Measurements from ENCODE around the gene TASP1.
"Not testable (repeated sequence)": the region's sequence is repeated elsewhere in the genome, so short reads cannot be mapped to it uniquely, and the experiment has no call there.

The TASP1 gene

DNA sequence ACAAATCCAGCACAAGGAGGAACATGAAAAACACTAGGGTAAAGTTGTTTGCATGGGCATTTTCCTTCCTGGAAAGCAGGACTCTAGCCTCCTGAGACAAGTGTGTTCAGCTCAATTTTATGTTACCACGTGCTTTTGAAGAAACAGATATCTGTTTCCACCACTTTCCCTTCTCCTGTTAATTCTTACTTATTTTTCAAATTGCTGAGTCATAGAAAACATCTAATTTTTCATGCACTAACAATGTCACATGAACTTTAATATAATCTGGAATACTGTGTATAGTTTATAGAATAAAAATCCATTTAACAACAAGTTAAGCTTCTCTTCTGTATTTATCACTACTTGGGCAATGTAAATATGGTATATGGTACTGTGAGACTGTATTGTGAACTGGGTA, 243.5 kb downstream of the TASP1 start:
- TF ChIP-seq, protein P1, sequence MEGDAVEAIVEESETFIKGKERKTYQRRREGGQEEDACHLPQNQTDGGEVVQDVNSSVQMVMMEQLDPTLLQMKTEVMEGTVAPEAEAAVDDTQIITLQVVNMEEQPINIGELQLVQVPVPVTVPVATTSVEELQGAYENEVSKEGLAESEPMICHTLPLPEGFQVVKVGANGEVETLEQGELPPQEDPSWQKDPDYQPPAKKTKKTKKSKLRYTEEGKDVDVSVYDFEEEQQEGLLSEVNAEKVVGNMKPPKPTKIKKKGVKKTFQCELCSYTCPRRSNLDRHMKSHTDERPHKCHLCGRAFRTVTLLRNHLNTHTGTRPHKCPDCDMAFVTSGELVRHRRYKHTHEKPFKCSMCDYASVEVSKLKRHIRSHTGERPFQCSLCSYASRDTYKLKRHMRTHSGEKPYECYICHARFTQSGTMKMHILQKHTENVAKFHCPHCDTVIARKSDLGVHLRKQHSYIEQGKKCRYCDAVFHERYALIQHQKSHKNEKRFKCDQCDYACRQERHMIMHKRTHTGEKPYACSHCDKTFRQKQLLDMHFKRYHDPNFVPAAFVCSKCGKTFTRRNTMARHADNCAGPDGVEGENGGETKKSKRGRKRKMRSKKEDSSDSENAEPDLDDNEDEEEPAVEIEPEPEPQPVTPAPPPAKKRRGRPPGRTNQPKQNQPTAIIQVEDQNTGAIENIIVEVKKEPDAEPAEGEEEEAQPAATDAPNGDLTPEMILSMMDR (conservative IDR thresholded peaks at IDR 0.05; ENCODE audit: low read depth, low read length), result no peak
- no peak overlapping the region for H3K4me3 ChIP-seq (ENCODE audit: low read length)
- DNase-seq (ENCODE audit: low read depth), result no peak

DNA sequence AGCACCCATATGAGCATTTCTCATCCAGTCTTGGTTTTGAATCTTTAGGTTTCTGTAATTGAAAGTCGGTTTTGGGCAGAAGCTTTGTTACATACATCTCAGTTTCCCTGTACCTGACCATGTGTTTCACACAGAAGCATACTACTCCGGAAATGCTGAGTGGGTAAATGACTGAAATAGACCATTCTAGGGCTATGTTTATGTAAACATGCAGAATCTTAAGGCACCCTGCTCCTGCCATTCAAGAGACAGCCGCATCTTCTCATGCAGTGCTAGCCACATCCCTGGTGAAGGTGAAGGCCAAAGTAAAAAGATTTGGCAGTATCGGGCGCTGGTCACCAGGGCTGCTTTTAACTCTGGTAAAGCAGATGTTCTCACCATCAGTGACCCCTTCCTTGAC, 246.3 kb downstream of the TASP1 start:
- no peak for DNase-seq (ENCODE audit: low read depth)
- no peak overlapping the region for H3K4me3 ChIP-seq (ENCODE audit: low read length)
- TF ChIP-seq, protein P1 (conservative IDR thresholded peaks at IDR 0.05; ENCODE audit: low read depth, low read length), result no peak

DNA sequence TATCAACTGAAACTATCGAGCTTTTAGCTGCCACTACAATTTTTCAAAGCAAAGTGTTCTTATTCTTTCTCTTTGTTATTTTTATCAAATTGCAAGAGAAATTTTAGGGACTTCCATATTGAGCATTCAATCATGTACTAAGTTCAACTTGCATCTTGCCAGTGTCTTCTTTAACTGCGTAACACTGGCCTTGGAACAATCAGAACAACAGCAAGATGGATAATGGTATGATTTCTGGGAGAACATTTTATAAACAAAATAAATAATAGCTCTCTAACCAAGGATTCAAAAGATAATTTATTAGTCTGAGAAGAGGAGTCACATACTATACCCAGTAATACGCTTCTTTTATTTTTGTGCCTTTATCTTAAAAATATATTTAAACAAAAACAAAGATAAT, 249.6 kb downstream of the TASP1 start:
- TF ChIP-seq, protein P1 (conservative IDR thresholded peaks at IDR 0.05; ENCODE audit: low read depth, low read length), result no peak
- no peak for DNase-seq (ENCODE audit: low read depth)
- H3K4me3 ChIP-seq (ENCODE audit: low read length), result no peak overlapping the region

DNA sequence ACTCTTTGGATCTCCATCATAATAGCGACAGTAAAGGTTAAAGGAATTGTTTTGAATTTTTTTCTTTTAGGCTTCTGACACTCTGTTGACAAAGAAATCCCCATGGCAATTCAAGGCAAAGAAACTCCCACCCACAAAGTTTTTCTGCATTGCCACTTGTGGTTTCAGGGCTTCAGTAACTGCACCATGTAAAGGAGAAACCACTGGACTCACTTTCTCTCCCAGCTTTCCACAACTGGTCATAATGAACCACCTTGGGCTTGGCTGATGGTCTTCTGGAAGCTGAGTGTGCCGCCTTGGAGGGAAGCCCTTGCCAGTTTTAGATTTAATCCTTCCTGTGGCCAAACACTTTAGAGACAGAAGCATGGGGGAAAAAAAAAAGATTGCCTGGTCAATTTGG, 254.6 kb downstream of the TASP1 start:
- no peak for DNase-seq (ENCODE audit: low read depth)
- no peak overlapping the region for H3K4me3 ChIP-seq (ENCODE audit: low read length)
- TF ChIP-seq, protein P1 (conservative IDR thresholded peaks at IDR 0.05; ENCODE audit: low read depth, low read length), result no peak

DNA sequence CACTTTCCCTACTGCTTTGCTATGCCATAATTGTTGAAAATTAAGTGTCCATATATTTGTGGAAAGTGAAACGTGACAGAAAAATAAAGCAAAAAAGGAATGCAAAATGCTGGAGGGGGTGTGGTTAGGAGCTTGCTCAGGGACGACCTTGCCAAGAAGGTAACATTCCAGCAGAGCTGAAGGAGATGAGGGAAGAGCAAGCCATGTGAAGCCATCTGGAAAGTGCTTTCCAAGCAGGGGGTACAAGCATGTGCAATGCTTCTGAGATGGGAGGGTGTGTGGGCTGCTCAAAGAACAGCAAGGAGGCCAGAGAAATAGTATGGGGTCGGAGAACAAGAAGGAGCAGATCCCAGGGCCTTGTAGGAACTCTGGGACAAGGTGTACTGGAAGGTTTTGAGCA, 255.9 kb downstream of the TASP1 start:
- DNase-seq (ENCODE audit: low read depth), result no peak
- no peak overlapping the region for H3K4me3 ChIP-seq (ENCODE audit: low read length)
- TF ChIP-seq, protein P1 (conservative IDR thresholded peaks at IDR 0.05; ENCODE audit: low read depth, low read length), result no peak

DNA sequence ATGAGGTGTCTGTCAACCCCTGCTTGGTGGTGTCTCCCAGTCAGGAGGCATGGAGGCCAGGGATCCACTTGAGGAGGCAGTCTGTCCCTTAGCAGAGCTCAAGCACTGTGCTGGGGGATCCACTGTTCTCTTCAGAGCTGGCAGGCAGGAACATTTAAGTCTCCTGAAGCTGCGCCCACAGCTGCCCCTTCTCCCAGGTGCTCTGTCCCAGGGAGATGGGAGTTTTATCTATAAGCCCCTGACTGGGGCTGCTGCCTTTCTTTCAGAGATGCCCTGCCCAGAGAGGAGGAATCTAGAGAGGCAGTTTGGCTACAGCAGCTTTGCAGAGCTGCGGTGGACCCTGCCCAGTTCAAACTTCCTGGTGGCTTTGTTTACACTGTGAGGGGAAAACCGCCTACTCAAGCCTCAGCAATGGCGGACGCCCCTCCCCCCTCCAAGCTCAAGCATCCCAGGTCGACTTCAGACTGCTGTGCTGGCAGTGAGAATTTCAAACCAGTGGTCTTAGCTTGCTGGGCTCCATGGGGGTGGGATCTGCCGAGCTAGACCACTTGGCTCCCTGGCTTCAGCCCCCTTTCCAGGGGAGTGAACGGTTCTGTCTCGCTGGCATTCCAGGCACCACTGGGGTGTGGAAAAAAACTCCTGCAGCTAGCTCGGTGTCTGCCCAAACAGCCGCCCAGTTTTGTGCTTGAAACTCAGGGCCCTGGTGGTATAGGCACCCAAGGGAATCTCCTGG, 258.1 kb downstream of the TASP1 start:
- H3K4me3 ChIP-seq (ENCODE audit: low read length), result not testable (repeated sequence)

DNA sequence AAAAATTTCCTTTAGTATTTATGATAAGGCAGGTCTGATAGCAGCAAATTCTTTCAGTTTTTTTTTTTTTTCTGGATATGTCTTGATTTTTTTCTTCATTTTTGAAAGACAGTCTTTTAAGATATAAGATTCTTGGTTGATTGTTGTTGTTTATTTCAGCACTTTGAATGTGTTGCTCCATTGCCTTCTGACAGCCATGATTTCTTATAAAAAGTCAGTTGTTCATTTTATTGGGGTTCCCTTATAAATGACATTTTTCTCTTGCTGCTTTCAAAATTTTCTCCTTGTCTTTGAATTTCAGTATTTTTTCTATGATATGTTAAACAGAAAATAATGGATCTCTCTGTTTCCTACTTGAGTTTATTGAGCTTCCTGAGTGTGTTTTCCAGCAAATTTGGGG, 265.3 kb downstream of the TASP1 start:
- TF ChIP-seq, protein P1 (conservative IDR thresholded peaks at IDR 0.05; ENCODE audit: low read depth, low read length), result no peak
- DNase-seq (ENCODE audit: low read depth), result no peak
- H3K4me3 ChIP-seq (ENCODE audit: low read length), result no peak overlapping the region

More for the DNA sequence above, 258.1 kb downstream of the TASP1 start:
- DNase-seq (ENCODE audit: low read depth), result not testable (repeated sequence)

Measured in retinal pigment epithelial cell (primary cell).